Measurements from ENCODE around the gene PCYT1B.

GRCh38 chrX:24682739-24683432 lies 35.7 kb upstream of the PCYT1B start:
- TF ChIP-seq CTCF (IDR thresholded peaks at IDR 0.05) (no peak), ZFX (IDR thresholded peaks at IDR 0.05; ENCODE audit: borderline replicate concordance) (no peak)
